GM23338 (cell line): ENCODE measurements around the gene MYO1D. TPM values are rescaled to one million over a fixed set of nuclear protein-coding genes. Genes with fewer than 3 reads are reported as not detected.
A peak's percentile ranks its signal among the peaks of the same experiment; 100 is the strongest.

Source experiments
- ATAC-seq: fragments of 200-7000 bp; cut with Tn5 transposase; 3 replicates; pipeline ENCODE4 v1.9.1; 2020
- DNase-seq: peaks from one replicate; pipeline ENCODE4 v3.0.0-alpha.2; 2015; ENCODE audit warnings: low spot score
- H2AFZ ChIP-seq: fragments of 200-600 bp; sonication (generic); 2 replicates; pipeline ENCODE4 v1.8.0; 2016; ENCODE audit warnings: antibody characterized with exemption, mild to moderate bottlenecking, moderate library complexity
- H3F3A ChIP-seq: fragments of 200-600 bp; sonication (generic); replicated peaks from 2 replicates; pipeline ENCODE4 v1.8.0; 2017; ENCODE audit warnings: antibody characterized with exemption, mixed run types, low read depth
- H3K27ac ChIP-seq: fragments of 200-600 bp; sonication (generic); 2 replicates; pipeline ENCODE4 v1.6.1; 2016; ENCODE audit warnings: low read depth
- H3K27me3 ChIP-seq: fragments of 200-600 bp; sonication (generic); 2 replicates; pipeline ENCODE4 v1.8.0; 2016; ENCODE audit warnings: mild to moderate bottlenecking, mixed run types, moderate library complexity; ENCODE audit not compliant: insufficient read depth
- H3K36me3 ChIP-seq: fragments of 200-600 bp; sonication (generic); 2 replicates; pipeline ENCODE4 v1.8.0; 2016; ENCODE audit warnings: mild to moderate bottlenecking; ENCODE audit not compliant: insufficient read depth
- H3K4me1 ChIP-seq: fragments of 200-600 bp; sonication (generic); 2 replicates; pipeline ENCODE4 v1.8.0; 2016; ENCODE audit warnings: mild to moderate bottlenecking, moderate library complexity; ENCODE audit not compliant: insufficient read depth
- H3K4me2 ChIP-seq: fragments of 200-600 bp; sonication (generic); 2 replicates; pipeline ENCODE4 v1.7.1; 2017; ENCODE audit warnings: mixed run types
- H3K4me3 ChIP-seq: fragments of 200-600 bp; sonication (generic); 2 replicates; pipeline ENCODE4 v1.6.1; 2016; ENCODE audit warnings: mixed run types
- H3K79me2 ChIP-seq: fragments of 200-600 bp; sonication (generic); replicated peaks from 2 replicates; pipeline ENCODE4 v1.8.0; 2017; ENCODE audit warnings: mild to moderate bottlenecking; ENCODE audit not compliant: insufficient read depth
- H3K9me2 ChIP-seq: fragments of 200-600 bp; sonication (generic); 2 replicates; pipeline ENCODE4 v1.8.0; 2017; ENCODE audit not compliant: insufficient read depth
- H4K20me1 ChIP-seq: fragments of 200-600 bp; sonication (generic); replicated peaks from 2 replicates; pipeline ENCODE4 v1.8.0; 2017; ENCODE audit warnings: mild to moderate bottlenecking; ENCODE audit not compliant: insufficient read depth
- H3K27ac Mint-ChIP-seq: 2 replicates; pipeline ENCODE4 v1.8.0; 2020; ENCODE audit warnings: inconsistent platforms, mild to moderate bottlenecking, moderate library complexity, mixed read lengths
- H3K27me3 Mint-ChIP-seq: 3 replicates; pipeline ENCODE4 v1.8.0; 2022; ENCODE audit warnings: low read depth, mild to moderate bottlenecking, moderate library complexity, mixed read lengths, inconsistent platforms; ENCODE audit not compliant: insufficient read depth, poor library complexity
- H3K36me3 Mint-ChIP-seq: 3 replicates; pipeline ENCODE4 v1.8.0; 2021; ENCODE audit warnings: low read depth, mild to moderate bottlenecking, inconsistent platforms, moderate library complexity, mixed read lengths
- H3K4me1 Mint-ChIP-seq: 3 replicates; pipeline ENCODE4 v1.8.0; 2020; ENCODE audit warnings: mild to moderate bottlenecking, inconsistent platforms, mixed read lengths
- H3K4me3 Mint-ChIP-seq: 3 replicates; pipeline ENCODE4 v1.8.0; 2021; ENCODE audit warnings: moderate library complexity, mild to moderate bottlenecking, inconsistent platforms, mixed read lengths
- H3K9me3 Mint-ChIP-seq: 3 replicates; pipeline ENCODE4 v1.8.0; 2020; ENCODE audit warnings: moderate library complexity, mild to moderate bottlenecking, inconsistent platforms, mixed read lengths
- CREB1 ChIP-seq: fragments of 250-450 bp; sonication (Bioruptor Pico); IDR thresholded peaks from 2 replicates; pipeline ENCODE4 v1.5.0; 2020; ENCODE audit warnings: low read depth, mild to moderate bottlenecking, moderate library complexity
- NANOG ChIP-seq: IDR thresholded peaks from 2 replicates; pipeline ENCODE4 v1.6.1; 2016; ENCODE audit warnings: antibody characterized with exemption, borderline replicate concordance
- POLR2AphosphoS5 ChIP-seq: IDR thresholded peaks from 2 replicates; pipeline ENCODE4 v1.6.1; 2016; ENCODE audit warnings: antibody characterized with exemption, low read depth
- REST ChIP-seq: IDR thresholded peaks from one replicate; pipeline ENCODE4 v1.6.1; 2018; ENCODE audit warnings: antibody characterized with exemption; ENCODE audit not compliant: unreplicated experiment
- STAT1 ChIP-seq: IDR thresholded peaks from one replicate; pipeline ENCODE4 v1.6.1; 2016; ENCODE audit warnings: antibody characterized with exemption; ENCODE audit not compliant: unreplicated experiment
- ZNF331 ChIP-seq: fragments of 250-450 bp; sonication (Bioruptor Pico); IDR thresholded peaks from 2 replicates; pipeline ENCODE4 v1.5.0; 2020; ENCODE audit warnings: low read depth, mild to moderate bottlenecking, moderate library complexity
- ZNF462 ChIP-seq: fragments of 250-450 bp; sonication (Bioruptor Pico); IDR thresholded peaks from 2 replicates; pipeline ENCODE4 v1.5.0; 2020; ENCODE audit warnings: mild to moderate bottlenecking, moderate library complexity
- polyA plus RNA-seq: library from polyadenylated mRNA; unstranded; fragments of >200 nt; fragmentation: Nextera tagmentation; extraction: Ambion mirVana; gene quantifications from 2 replicates; pipeline ENCODE4 v1.2.1, GENCODE V29; 2016
- total RNA-seq: library from RNA; depleted of rRNA; stranded (reverse); fragments of >200 nt; shearing (Covaris generic); gene quantifications from 2 replicates; pipeline ENCODE4 v1.2.3, GENCODE V29; 2014

The MYO1D gene
- total and polyA plus RNA-seq, 2 experiments from 2014 or later: 8.6 to 28.6 TPM

GRCh38 chr17:32486111-32486700 is 390.7 kb downstream of the MYO1D start:
- Histone ChIP-seq H3K4me2 (peak overlapping the region; percentile 82), H3K27ac (peak overlapping the region; percentile 69), H3K27me3 (no peaks in the 10 kb centered on the region), H3K4me1 (peaks cover 50% of the 10 kb centered on the region), H3K4me3 (peak overlapping the region; percentile 59), H3K9me2 (no peaks in the 10 kb centered on the region), H3F3A (peaks cover 35% of the 10 kb centered on the region), H3K79me2 (peaks cover 27% of the 10 kb centered on the region), H4K20me1 (peaks cover 32% of the 10 kb centered on the region), H3K36me3 (peaks cover 9% of the 10 kb centered on the region), H2AFZ (peak overlapping the region; percentile 76)
- Mint-ChIP-seq H3K36me3 (peaks cover 51% of the 10 kb centered on the region), H3K27me3 (peaks cover 30% of the 10 kb centered on the region), H3K9me3 (peaks cover 3% of the 10 kb centered on the region; the same call in 1 of the 3 replicates), H3K4me1 (peaks cover 62% of the 10 kb centered on the region), H3K4me3 (peak overlapping the region; percentile 66), H3K27ac (no peak overlapping the region)
- ATAC-seq (peak; percentile 51), DNase-seq (peak; percentile 89)
- TF ChIP-seq POLR2AphosphoS5 (peak; percentile 47), ZNF331 (CRISPR knock-in tag) (no peak)

- H3K27me3 ChIP-seq: no peaks in the 10 kb centered on the region
- peak overlapping the region; percentile 76 for H2AFZ ChIP-seq
- H3K4me1 ChIP-seq: peaks cover 50% of the 10 kb centered on the region
- TF ChIP-seq CREB1 (no peak), ZNF462 (CRISPR knock-in tag) (no peak), ZNF331 (CRISPR knock-in tag) (no peak), STAT1 (no peak), NANOG (no peak), REST (no peak)
- peaks cover 16% of the 10 kb centered on the region for H3K36me3 ChIP-seq
- Mint-ChIP-seq H3K27me3 (peaks cover 32% of the 10 kb centered on the region), H3K4me1 (peaks cover 59% of the 10 kb centered on the region), H3K36me3 (peaks cover 54% of the 10 kb centered on the region), H3K9me3 (peaks cover 3% of the 10 kb centered on the region; the same call in 1 of the 3 replicates), H3K4me3 (peak overlapping the region; percentile 66), H3K27ac (no peak overlapping the region)
- peak overlapping the region; percentile 69 for H3K27ac ChIP-seq
- peak overlapping the region; percentile 82 for H3K4me2 ChIP-seq
- H3K9me2 ChIP-seq: no peaks in the 10 kb centered on the region
- H4K20me1 ChIP-seq: peaks cover 32% of the 10 kb centered on the region
- DNase-seq (no peak), ATAC-seq (no peak)
- H3K4me3 ChIP-seq: peak overlapping the region; percentile 59
- H3K79me2 ChIP-seq: peaks cover 24% of the 10 kb centered on the region
- H3F3A ChIP-seq: peaks cover 37% of the 10 kb centered on the region
Measured at GRCh38 chr17:32485261-32486110, 391.4 kb downstream of the MYO1D start.
